Karpas-422 (cell line): Measurements from ENCODE around the gene YLPM1. TPM values are rescaled to one million over a fixed set of nuclear protein-coding genes. Genes with fewer than 3 reads are reported as not detected.

ENCODE experiments used
- DNase-seq: peaks from one replicate; pipeline ENCODE4 v3.0.0-alpha.2; 2015
- H2AFZ ChIP-seq: fragments of 200-600 bp; sonication (generic); 2 replicates; pipeline ENCODE4 v1.6.1; 2014; ENCODE audit warnings: antibody characterized with exemption, low read length, mixed read lengths
- H3K27ac ChIP-seq: fragments of 200-600 bp; sonication (generic); 2 replicates; pipeline ENCODE4 v1.5.1; 2014; ENCODE audit warnings: mild to moderate bottlenecking, low read length, moderate library complexity
- H3K27me3 ChIP-seq: fragments of 200-600 bp; sonication (generic); 2 replicates; pipeline ENCODE4 v1.6.1; 2014; ENCODE audit warnings: low read length, mixed read lengths
- H3K36me3 ChIP-seq: fragments of 200-600 bp; sonication (generic); 2 replicates; pipeline ENCODE4 v1.6.1; 2014; ENCODE audit warnings: low read length, mixed read lengths; ENCODE audit not compliant: insufficient read depth
- H3K4me1 ChIP-seq: fragments of 200-600 bp; sonication (generic); 2 replicates; pipeline ENCODE4 v1.6.1; 2014; ENCODE audit warnings: mild to moderate bottlenecking, low read length, mixed read lengths
- H3K4me2 ChIP-seq: fragments of 200-600 bp; sonication (generic); 2 replicates; pipeline ENCODE4 v1.6.1; 2014; ENCODE audit warnings: low read length, low read depth, mild to moderate bottlenecking; ENCODE audit not compliant: poor library complexity, severe bottlenecking
- H3K4me3 ChIP-seq: fragments of 200-600 bp; sonication (generic); 2 replicates; pipeline ENCODE4 v1.5.1; 2014; ENCODE audit warnings: mild to moderate bottlenecking, antibody characterized with exemption, low read length, mixed read lengths
- H3K79me2 ChIP-seq: fragments of 200-600 bp; sonication (generic); 2 replicates; pipeline ENCODE4 v1.6.1; 2014; ENCODE audit warnings: mild to moderate bottlenecking, low read length, mixed read lengths
- H3K9ac ChIP-seq: fragments of 200-600 bp; sonication (generic); 2 replicates; pipeline ENCODE4 v1.6.0; 2014; ENCODE audit warnings: low read length
- H3K9me2 ChIP-seq: fragments of 200-600 bp; sonication (generic), shearing (Covaris generic); replicated peaks from 2 replicates; pipeline ENCODE4 v1.6.0; 2014; ENCODE audit warnings: mild to moderate bottlenecking, low read length, moderate library complexity; ENCODE audit not compliant: insufficient read depth
- H3K9me3 ChIP-seq: fragments of 300-700, 200-600 bp; sonication (generic); 2 replicates; pipeline ENCODE4 v1.6.1; 2014; ENCODE audit warnings: low read length, mixed read lengths
- H4K20me1 ChIP-seq: fragments of 200-600 bp; sonication (generic); 2 replicates; pipeline ENCODE4 v1.6.1; 2014; ENCODE audit warnings: mild to moderate bottlenecking, antibody characterized with exemption, low read length, low read depth; ENCODE audit not compliant: insufficient read depth
- total RNA-seq: library from RNA; depleted of rRNA; stranded (reverse); fragments of >200 nt; shearing (Covaris generic); gene quantifications from 2 replicates; pipeline ENCODE4 v1.2.3, GENCODE V29; 2014; ENCODE audit warnings: low replicate concordance

The YLPM1 gene
- total RNA-seq, 1 experiment from 2014 or later = 159 TPM

GRCh38 chr14:74841230-74842207, 78.4 kb downstream of the YLPM1 start:
- Histone ChIP-seq H3K9me3 (no peaks in the 10 kb centered on the region), H2AFZ (no peak overlapping the region), H4K20me1 (no peaks in the 10 kb centered on the region), H3K27me3 (no peaks in the 10 kb centered on the region), H3K4me2 (no peak overlapping the region), H3K36me3 (peaks cover 15% of the 10 kb centered on the region; the same call in 1 of the 2 replicates), H3K9me2 (no peaks in the 10 kb centered on the region), H3K4me3 (no peak overlapping the region), H3K79me2 (no peaks in the 10 kb centered on the region), H3K9ac (no peak overlapping the region), H3K4me1 (peaks cover 12% of the 10 kb centered on the region), H3K27ac (0 out of 2 replicates have a peak overlapping the region, but pooled peaks have one; percentile 7)
- no peak for DNase-seq

- DNase-seq = no peak
- H3K36me3 ChIP-seq = peaks cover 12% of the 10 kb centered on the region; the same call in 1 of the 2 replicates
- H3K9me2 ChIP-seq = no peaks in the 10 kb centered on the region
- no peaks in the 10 kb centered on the region for H3K27me3 ChIP-seq
- H3K9me3 ChIP-seq = no peaks in the 10 kb centered on the region
- H3K9ac ChIP-seq = no peak overlapping the region
- no peaks in the 10 kb centered on the region for H3K79me2 ChIP-seq
- H3K4me2 ChIP-seq = no peak overlapping the region
- H4K20me1 ChIP-seq = no peaks in the 10 kb centered on the region
- H2AFZ ChIP-seq = no peak overlapping the region
- H3K27ac ChIP-seq = 0 out of 2 replicates have a peak overlapping the region, but pooled peaks have one; percentile 8
- peaks cover 22% of the 10 kb centered on the region for H3K4me1 ChIP-seq
- H3K4me3 ChIP-seq = no peak overlapping the region
Measured at GRCh38 chr14:74843653-74844052, 80.5 kb downstream of the YLPM1 start.

GRCh38 chr14:74846168-74846567, 83.1 kb downstream of the YLPM1 start:
- no peaks in the 10 kb centered on the region for H3K27me3 ChIP-seq
- no peaks in the 10 kb centered on the region for H3K9me3 ChIP-seq
- H3K9me2 ChIP-seq = no peaks in the 10 kb centered on the region
- H3K4me2 ChIP-seq = no peak overlapping the region
- H3K4me1 ChIP-seq = peaks cover 25% of the 10 kb centered on the region
- H4K20me1 ChIP-seq = no peaks in the 10 kb centered on the region
- no peak overlapping the region for H3K9ac ChIP-seq
- H3K27ac ChIP-seq = no peak overlapping the region
- no peak for DNase-seq
- H3K4me3 ChIP-seq = no peak overlapping the region
- no peak overlapping the region for H2AFZ ChIP-seq
- no peaks in the 10 kb centered on the region for H3K79me2 ChIP-seq
- no peaks in the 10 kb centered on the region; the same call in 1 of the 2 replicates for H3K36me3 ChIP-seq

GRCh38 chr14:74846968-74847665, 84.0 kb downstream of the YLPM1 start:
- no peaks in the 10 kb centered on the region for H3K27me3 ChIP-seq
- no peaks in the 10 kb centered on the region for H3K36me3 ChIP-seq
- H3K4me3 ChIP-seq = no peak overlapping the region
- H3K9ac ChIP-seq = no peak overlapping the region
- H3K4me2 ChIP-seq = peak overlapping the region; percentile 10
- no peak overlapping the region for H2AFZ ChIP-seq
- H3K27ac ChIP-seq = peak overlapping the region; percentile 72
- no peaks in the 10 kb centered on the region for H3K9me2 ChIP-seq
- no peaks in the 10 kb centered on the region for H4K20me1 ChIP-seq
- H3K79me2 ChIP-seq = no peaks in the 10 kb centered on the region
- DNase-seq = no peak
- peaks cover 25% of the 10 kb centered on the region for H3K4me1 ChIP-seq
- no peaks in the 10 kb centered on the region for H3K9me3 ChIP-seq

- Histone ChIP-seq H3K27me3 (no peaks in the 10 kb centered on the region), H3K27ac (peak overlapping the region; percentile 72), H4K20me1 (no peaks in the 10 kb centered on the region), H2AFZ (no peak overlapping the region), H3K4me2 (peak overlapping the region; percentile 27), H3K4me3 (no peak overlapping the region), H3K9me3 (no peaks in the 10 kb centered on the region), H3K9ac (no peak overlapping the region), H3K9me2 (no peaks in the 10 kb centered on the region), H3K79me2 (no peaks in the 10 kb centered on the region), H3K4me1 (peaks cover 28% of the 10 kb centered on the region), H3K36me3 (no peaks in the 10 kb centered on the region)
- DNase-seq = peak; percentile 70
Measured at GRCh38 chr14:74848768-74849167, 85.7 kb downstream of the YLPM1 start.

- no peaks in the 10 kb centered on the region for H3K9me2 ChIP-seq
- H3K4me3 ChIP-seq = no peak overlapping the region
- no peaks in the 10 kb centered on the region for H4K20me1 ChIP-seq
- no peak overlapping the region for H3K9ac ChIP-seq
- no peak overlapping the region for H3K27ac ChIP-seq
- no peaks in the 10 kb centered on the region for H3K36me3 ChIP-seq
- no peaks in the 10 kb centered on the region for H3K9me3 ChIP-seq
- no peaks in the 10 kb centered on the region for H3K27me3 ChIP-seq
- H2AFZ ChIP-seq = no peak overlapping the region
- H3K4me1 ChIP-seq = peaks cover 22% of the 10 kb centered on the region
- DNase-seq = peak; percentile 44
- H3K4me2 ChIP-seq = no peak overlapping the region
- H3K79me2 ChIP-seq = no peaks in the 10 kb centered on the region
Measured at GRCh38 chr14:74852922-74853530, 89.9 kb downstream of the YLPM1 start.

- H3K27me3 ChIP-seq = no peaks in the 10 kb centered on the region
- H3K4me3 ChIP-seq = no peak overlapping the region
- no peaks in the 10 kb centered on the region for H3K9me3 ChIP-seq
- H3K4me1 ChIP-seq = peaks cover 16% of the 10 kb centered on the region
- no peaks in the 10 kb centered on the region for H3K79me2 ChIP-seq
- H3K36me3 ChIP-seq = no peaks in the 10 kb centered on the region
- H2AFZ ChIP-seq = no peak overlapping the region
- no peaks in the 10 kb centered on the region for H4K20me1 ChIP-seq
- H3K4me2 ChIP-seq = no peak overlapping the region
- H3K9ac ChIP-seq = no peak overlapping the region
- no peak for DNase-seq
- no peak overlapping the region for H3K27ac ChIP-seq
- H3K9me2 ChIP-seq = no peaks in the 10 kb centered on the region
Measured at GRCh38 chr14:74853581-74853980, 90.5 kb downstream of the YLPM1 start.

- no peaks in the 10 kb centered on the region for H3K9me3 ChIP-seq
- H3K79me2 ChIP-seq = no peaks in the 10 kb centered on the region
Measured at GRCh38 chr14:74855021-74855420, 91.9 kb downstream of the YLPM1 start.

More at GRCh38 chr14:74855021-74855420, 91.9 kb downstream of the YLPM1 start:
- Histone ChIP-seq H2AFZ (no peak overlapping the region), H3K9me2 (no peaks in the 10 kb centered on the region), H4K20me1 (0 out of 2 replicates have a peak, but pooled peaks cover 3% of the 10 kb centered on the region), H3K27ac (no peak overlapping the region), H3K36me3 (no peaks in the 10 kb centered on the region), H3K27me3 (no peaks in the 10 kb centered on the region), H3K4me2 (no peak overlapping the region), H3K9ac (no peak overlapping the region), H3K4me1 (peaks cover 12% of the 10 kb centered on the region), H3K4me3 (no peak overlapping the region)
- no peak for DNase-seq
